ENCODE data around the gene DEDD2.

GRCh38 chr19:42191855-42192254 is 25.6 kb downstream of the DEDD2 start:
- TF ChIP-seq CTCF (IDR thresholded peaks at IDR 0.05; ENCODE audit: low read depth, low read length) (no peak), MYC (IDR thresholded peaks at IDR 0.05; ENCODE audit: low read depth, low read length) (no peak), POLR2A (IDR thresholded peaks at IDR 0.05; ENCODE audit: extremely low read depth, insufficient read length) (no peak), MAX (IDR thresholded peaks at IDR 0.05; ENCODE audit: low read depth, low read length) (no peak)

All from NB4 (cell line).